ENCODE results near the gene ZNF365. TPM values are rescaled to one million over a fixed set of nuclear protein-coding genes. Genes with fewer than 3 reads are reported as not detected.
"Not testable (repeated sequence)": the region's sequence is repeated elsewhere in the genome, so short reads cannot be mapped to it uniquely, and the experiment has no call there.

The ZNF365 gene, protein sequence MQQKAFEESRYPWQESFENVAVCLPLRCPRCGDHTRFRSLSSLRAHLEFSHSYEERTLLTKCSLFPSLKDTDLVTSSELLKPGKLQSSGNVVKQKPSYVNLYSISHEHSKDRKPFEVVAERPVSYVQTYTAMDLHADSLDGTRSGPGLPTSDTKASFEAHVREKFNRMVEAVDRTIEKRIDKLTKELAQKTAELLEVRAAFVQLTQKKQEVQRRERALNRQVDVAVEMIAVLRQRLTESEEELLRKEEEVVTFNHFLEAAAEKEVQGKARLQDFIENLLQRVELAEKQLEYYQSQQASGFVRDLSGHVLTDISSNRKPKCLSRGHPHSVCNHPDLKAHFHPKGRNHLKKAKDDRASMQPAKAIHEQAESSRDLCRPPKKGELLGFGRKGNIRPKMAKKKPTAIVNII
- total RNA-seq, result not detected in 2 replicates

DNA sequence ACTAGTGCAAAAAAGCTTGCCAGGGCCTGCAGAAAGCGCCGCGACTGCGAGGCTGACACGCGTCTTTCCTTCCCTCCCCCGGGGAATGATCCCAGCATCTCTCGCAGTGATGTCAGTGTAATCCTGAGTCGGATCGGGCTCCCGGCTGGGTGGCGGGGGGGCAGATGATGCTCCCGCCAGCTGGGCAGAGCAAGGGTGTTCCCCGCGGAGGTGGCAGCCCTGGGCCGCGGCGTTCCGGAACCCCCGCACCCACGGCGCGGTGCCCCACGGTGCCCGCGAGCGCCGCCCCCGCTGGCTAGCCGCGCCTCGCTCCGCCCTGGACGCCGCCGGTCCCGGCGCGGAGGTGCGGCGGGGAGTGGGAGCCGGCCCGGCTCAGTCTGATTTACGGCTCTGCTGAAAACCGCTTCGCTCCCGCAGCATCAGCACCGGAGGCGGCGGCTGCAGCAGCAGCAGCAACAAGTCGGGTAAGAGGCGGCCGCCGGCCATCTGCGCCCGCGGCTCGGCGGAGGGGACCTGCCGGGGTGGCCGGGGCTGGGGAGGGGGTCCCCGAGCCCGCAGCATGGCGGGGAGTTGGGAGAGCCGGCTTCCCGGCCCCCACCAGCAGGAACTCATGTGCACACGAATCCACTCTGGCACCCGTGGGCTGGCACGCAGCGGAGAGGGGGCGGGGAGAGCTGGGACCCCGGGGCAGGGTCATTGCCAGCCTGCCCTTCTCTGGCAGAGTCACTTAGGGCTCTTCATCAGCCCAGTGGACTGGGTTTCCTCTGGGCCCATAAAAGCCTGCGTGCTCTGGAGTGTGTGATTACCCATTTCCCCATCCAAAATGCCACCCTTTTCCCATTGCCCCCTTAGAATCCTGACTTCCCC is at the start of gene ZNF365:
Gene ZNF365, plus strand, starts transcription at position 375 of the 867 bp plus-strand sequence. CDS start 1,825 bp downstream, outside the sequence.
- peak in 1 of 2 donors; percentile 2 for DNase-seq (ENCODE audit: low read depth in 2 of 2)

DNA sequence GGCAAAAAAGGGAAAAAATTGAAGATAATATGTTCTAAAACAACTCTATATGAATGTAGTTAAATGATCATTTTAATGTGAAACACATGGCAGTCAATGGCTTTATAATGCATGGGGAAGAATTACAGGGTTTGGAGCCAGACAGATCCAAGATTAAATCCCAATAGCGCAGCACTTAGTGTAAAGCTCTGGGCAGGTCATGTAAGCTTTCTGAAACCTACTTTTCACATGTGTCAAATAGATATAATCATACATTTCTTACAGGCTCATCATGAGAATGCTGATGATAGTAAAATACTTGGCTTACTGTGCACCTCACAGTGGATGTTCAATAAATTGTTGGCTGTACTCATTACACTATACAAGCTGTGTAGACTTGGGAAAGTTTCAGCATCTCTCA is 48.0 kb upstream of the ZNF365 start:
- DNase-seq (ENCODE audit: low read depth in 2 of 2), result no peak

- no peak for DNase-seq (ENCODE audit: low read depth in 2 of 2)
Measured at GRCh38 chr10:62327885-62328284, 46.3 kb upstream of the ZNF365 start.

DNA sequence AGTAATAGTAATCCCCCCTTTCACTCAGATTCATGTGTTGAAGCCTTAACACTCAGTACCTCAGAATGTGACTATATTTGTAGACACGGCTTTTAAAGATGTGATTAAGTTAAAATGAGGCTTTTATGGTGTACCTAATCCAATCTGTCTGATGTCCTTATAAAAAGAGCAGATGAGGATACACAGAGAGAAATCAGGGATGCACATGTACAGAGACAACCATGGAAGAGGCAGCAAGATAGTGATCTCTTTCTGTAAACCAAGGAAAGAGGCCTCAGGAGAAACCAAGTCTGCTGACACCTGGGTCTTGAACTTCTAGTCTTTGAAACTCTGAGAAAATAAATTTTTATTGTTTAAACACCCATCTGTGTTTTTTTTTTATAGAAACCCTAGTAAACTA is 44.0 kb upstream of the ZNF365 start:
- no peak for DNase-seq (ENCODE audit: low read depth in 2 of 2)

- no peak for DNase-seq (ENCODE audit: low read depth in 2 of 2)
Measured at GRCh38 chr10:62332406-62332805, 41.8 kb upstream of the ZNF365 start.

DNA sequence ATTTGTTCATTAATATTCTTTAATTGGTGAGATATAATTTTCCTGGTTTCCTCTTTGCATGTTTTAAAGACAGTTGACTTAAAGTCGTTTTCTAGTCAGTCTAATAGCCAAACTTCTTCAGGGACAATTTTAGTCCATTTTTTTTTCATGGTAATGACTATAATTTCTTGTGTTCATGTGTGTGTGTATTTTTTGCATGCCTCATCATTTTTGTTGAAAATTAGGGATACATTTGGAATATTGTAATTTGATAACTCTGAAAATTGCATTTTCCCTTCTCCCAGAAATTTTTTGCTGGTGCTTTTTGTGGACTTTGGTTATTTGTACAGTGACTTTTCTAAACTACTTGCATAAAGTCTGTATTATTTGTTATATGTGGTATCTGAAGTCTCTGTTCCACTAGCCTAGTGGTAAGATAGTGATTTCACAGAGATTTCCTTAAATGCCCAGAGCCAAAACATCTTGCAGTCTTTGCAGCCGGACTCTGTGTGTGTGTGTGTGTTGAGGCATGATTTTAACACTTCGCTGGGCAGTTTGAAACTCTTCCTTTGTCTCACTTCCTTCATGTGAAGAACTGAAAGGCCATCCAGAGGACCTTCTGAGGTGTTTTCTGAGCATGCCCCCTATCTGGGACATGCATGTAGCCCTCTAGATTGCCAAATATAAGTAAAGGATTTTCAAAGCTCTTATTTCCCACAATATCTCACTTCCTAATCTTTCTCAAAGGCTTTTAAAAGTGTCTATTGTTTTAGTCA is 40.9 kb upstream of the ZNF365 start:
- DNase-seq (ENCODE audit: low read depth in 2 of 2), result no peak

- DNase-seq (ENCODE audit: low read depth in 2 of 2), result no peak
Measured at GRCh38 chr10:62333988-62334682, 40.0 kb upstream of the ZNF365 start.

DNA sequence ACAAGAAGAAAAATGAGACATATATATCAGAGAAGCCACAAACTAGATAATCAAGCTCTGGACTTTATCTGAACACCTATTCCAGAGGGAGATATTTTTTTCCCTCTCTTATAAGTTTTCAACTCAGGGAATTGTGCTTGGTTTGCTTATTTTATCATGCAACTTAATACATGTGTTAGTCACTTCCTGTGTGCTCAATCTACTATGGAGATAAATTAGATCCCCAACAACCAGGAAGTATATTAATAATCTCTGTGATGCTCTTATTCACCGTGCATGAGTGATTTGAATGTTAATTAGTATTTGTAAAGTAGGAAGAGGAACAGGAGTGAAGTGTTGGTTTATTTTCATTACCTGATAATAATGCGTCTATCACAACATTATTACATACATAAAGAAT is 38.8 kb upstream of the ZNF365 start:
- DNase-seq (ENCODE audit: low read depth in 2 of 2), result no peak

- no peak for DNase-seq (ENCODE audit: low read depth in 2 of 2)
Measured at GRCh38 chr10:62336404-62336803, 37.8 kb upstream of the ZNF365 start.

DNA sequence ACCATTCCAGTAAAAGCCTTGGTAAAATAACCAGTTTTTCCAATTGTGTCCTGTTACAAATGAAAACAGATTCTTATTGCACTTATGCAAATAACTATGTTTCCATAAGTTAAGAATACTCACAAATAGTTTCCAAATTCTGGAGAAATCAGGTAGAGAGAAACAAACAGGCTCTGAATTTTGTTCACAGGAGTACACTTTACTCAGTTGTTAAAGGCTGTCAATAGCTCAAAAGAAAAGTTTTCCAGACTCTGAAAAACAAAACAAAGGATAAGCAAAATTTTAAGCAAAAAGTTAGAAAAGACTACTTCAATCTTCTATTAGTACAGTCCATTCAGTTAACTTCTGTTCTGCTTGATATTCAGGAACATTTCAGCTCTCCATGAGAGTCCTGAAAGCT is 32.8 kb upstream of the ZNF365 start:
- DNase-seq (ENCODE audit: low read depth in 2 of 2), result no peak

DNA sequence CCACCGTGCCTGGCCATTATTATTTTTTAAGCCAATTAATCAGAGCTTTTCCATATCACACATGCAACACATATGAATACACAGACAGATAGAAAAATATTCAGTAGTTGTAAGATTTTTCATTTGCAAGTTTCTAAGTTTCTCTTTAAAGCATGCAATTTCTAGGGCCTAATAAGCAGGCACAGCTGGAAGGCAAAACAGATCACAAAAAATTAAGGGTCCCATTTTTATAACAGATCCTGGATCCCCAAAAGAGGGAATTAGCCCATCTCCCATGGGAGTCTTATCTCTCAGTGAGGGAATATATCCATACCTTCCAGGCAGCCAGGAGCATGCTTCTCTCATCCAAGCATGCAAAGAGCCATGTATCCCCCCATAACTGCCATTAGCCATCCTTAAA is 31.2 kb upstream of the ZNF365 start:
- no peak for DNase-seq (ENCODE audit: low read depth in 2 of 2)

GRCh38 chr10:62348029-62348428 is 26.1 kb upstream of the ZNF365 start:
- DNase-seq (ENCODE audit: low read depth in 2 of 2), result no peak

DNA sequence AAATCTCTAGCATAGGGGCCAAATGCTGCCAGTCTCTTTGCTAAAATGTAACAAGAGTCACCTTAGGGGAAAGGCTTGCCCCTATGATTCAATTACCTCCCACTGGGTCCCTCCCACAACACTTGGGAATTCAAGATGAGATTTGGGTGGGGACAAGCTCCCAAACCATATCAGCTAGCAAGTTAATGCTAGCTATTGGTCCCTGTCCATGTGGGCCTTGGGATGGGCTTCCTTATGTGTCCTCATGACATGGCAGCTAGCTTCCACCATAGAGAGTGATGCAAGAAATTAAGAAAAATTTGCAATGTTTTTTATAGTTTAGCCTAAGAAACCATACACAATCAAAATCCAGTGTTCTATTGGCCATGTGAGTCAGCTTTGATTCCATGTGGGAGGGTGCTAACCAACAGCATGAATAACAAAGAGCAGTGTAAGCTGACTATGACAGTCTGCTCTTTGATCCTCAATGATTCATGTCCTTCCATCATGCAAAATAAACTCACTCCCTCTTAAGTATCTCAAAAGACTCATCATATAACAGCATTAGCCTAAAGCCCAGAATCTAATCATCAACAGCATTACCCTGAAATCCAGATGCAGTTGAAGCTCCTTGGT is 21.7 kb upstream of the ZNF365 start:
- DNase-seq (ENCODE audit: low read depth in 2 of 2), result no peak

GRCh38 chr10:62354916-62355315 is 19.3 kb upstream of the ZNF365 start:
- no peak for DNase-seq (ENCODE audit: low read depth in 2 of 2)

- no peak for DNase-seq (ENCODE audit: low read depth in 2 of 2)
Measured at GRCh38 chr10:62356447-62356846, 17.7 kb upstream of the ZNF365 start.

GRCh38 chr10:62358151-62358550 is 16.0 kb upstream of the ZNF365 start:
- DNase-seq (ENCODE audit: low read depth in 2 of 2), result not testable (repeated sequence)

- no peak for DNase-seq (ENCODE audit: low read depth in 2 of 2)
Measured at GRCh38 chr10:62373639-62373994, 552 bp upstream of the ZNF365 start.

DNA sequence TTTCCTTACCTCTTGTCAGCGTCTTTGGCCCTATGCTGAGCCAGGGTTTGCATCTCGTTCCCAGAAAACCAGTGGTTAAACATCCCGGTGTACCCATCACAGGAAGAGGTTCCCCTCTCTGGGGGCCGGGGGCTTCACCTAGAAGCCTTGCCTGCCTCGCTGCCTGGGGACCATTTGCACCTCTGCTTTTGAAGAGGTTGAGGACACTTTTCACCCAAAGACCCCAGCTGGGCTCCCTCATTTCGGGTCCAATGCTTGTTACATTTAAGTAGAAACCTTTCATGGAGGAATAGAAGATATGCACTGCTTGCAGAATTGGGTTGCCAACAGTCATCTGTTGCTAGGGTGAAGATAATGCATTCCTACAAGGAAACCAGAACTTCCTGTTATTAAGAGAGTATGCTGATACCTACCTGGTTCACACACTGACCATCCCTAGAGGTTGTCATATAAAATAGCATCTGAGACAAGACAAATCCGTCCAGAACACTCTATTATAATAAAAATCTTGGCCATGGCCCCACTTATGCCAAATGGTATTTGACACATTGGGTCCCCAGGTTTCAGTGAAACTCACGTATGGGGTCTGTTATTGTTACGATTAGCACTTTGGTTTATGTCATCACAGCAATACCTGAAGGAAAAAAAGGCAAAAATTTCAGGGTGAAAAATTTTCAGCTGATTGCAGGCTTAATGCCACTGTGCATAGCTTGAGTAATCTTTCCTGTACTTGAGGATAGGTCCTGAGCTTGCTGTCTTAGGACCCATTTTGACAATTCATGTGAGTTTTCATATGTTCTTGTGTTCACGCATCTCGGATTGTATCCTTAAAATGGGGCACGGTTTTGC is 917 bp downstream of the ZNF365 start:
- no peak for DNase-seq (ENCODE audit: low read depth in 2 of 2)

GRCh38 chr10:62376071-62377025 is 2.2 kb downstream of the ZNF365 start:
- no peak for DNase-seq (ENCODE audit: low read depth in 2 of 2)

Measured in dermis microvascular lymphatic vessel endothelial cell (primary cell).